ENCODE data around the gene RNASE3.
"Not testable (repeated sequence)": the region's sequence is repeated elsewhere in the genome, so short reads cannot be mapped to it uniquely, and the experiment has no call there.

The RNASE3 gene

DNA sequence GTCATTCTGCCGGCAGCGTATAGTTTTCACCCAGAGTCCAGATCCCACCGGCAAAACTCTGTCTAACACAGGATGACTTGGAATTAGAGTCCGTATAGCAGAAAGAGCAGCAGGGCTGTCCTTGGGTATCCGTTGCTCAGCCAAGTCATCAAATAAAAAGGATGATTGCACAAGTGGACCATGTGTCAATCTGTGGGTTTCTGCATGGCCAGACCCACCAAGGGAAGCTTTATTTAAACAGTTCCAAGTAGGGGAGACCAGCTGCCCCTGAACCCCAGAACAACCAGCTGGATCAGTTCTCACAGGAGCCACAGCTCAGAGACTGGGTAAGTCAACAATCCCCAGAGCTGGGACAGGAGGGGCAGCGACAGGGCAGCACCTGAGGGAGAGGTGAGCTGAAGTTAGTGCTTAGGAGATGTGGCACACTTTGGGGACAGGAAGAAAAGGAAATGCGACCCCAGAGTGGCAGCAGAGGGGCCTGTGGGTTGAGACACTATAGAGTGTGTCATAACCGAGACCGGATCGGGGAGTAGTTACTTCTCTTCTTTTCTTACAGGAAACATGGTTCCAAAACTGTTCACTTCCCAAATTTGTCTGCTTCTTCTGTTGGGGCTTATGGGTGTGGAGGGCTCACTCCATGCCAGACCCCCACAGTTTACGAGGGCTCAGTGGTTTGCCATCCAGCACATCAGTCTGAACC, at the start of gene RNASE3:
Gene RNASE3, plus strand, starts transcription at position 260 of the 700 bp plus-strand sequence. Its CDS starts 302 bp downstream, at position 562.
- not testable (repeated sequence) for H3K4me1 ChIP-seq (ENCODE audit: control insufficient read depth in 5 of 5, insufficient read depth in 5 of 5, low read length in 5 of 5); H3K36me3 ChIP-seq (ENCODE audit: control insufficient read depth in 5 of 5, insufficient read depth in 5 of 5, low read length in 5 of 5); H3K27ac ChIP-seq (ENCODE audit: low read depth, low read length); H3K9me3 ChIP-seq (ENCODE audit: control insufficient read depth in 5 of 5, low read length in 5 of 5); H3K9ac ChIP-seq (ENCODE audit: low read length in 5 of 5); H3K4me3 ChIP-seq (ENCODE audit: low read depth in 1 of 5, low read length in 5 of 5); H3K27me3 ChIP-seq (ENCODE audit: control insufficient read depth in 5 of 5, insufficient read depth in 4 of 5, low read length in 5 of 5)

- no peaks in the 10 kb centered on the region for H3K36me3 ChIP-seq (ENCODE audit: control insufficient read depth in 5 of 5, insufficient read depth in 5 of 5, low read length in 5 of 5)
- no peaks in the 10 kb centered on the region for H3K9me3 ChIP-seq (ENCODE audit: control insufficient read depth in 5 of 5, low read length in 5 of 5)
- H3K27ac ChIP-seq (ENCODE audit: low read depth, low read length) = no peak overlapping the region
- H3K4me3 ChIP-seq (ENCODE audit: low read depth in 1 of 5, low read length in 5 of 5) = no peak overlapping the region
- no peak overlapping the region for H3K9ac ChIP-seq (ENCODE audit: low read length in 5 of 5)
- peaks cover 0 to 8% (median 3%) of the 10 kb centered on the region in 5 donors for H3K27me3 ChIP-seq (ENCODE audit: control insufficient read depth in 5 of 5, insufficient read depth in 4 of 5, low read length in 5 of 5)
- H3K4me1 ChIP-seq (ENCODE audit: control insufficient read depth in 5 of 5, insufficient read depth in 5 of 5, low read length in 5 of 5) = no peaks in the 10 kb centered on the region
Observed at GRCh38 chr14:20846560-20846959, 44.6 kb upstream of the RNASE3 start.

DNA sequence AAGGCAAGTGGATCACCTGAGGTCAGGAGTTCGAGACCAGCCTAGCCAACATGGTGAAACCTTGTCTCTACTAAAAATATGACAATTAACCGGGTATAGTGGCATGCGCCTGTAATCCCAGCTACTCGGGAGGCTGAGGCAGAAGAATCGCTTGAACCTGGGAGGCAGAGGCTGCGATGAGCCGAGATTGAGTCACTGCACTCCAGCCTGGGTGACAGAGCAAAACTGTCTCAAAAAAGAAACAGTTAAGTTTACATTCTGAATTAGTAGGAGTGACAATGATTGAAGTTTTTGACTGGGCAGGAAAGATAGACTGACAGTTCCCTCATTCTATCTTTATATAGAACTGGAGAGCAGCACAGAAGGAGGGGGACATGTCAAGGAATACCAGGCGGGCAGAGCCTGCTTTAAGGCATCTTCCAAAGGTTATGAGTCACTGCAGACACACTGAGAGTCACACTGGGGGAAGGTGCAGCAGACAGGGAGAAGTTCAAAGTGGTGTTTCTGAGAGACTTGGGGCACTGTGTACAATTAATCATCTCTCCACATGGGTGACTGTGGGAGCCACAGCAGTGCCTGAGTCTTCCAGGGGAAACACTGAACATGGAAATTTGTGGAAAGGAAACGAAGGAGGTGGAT, 42.8 kb upstream of the RNASE3 start:
- Histone ChIP-seq H3K9me3 (ENCODE audit: control insufficient read depth in 5 of 5, low read length in 5 of 5) (no peaks in the 10 kb centered on the region), H3K36me3 (ENCODE audit: control insufficient read depth in 5 of 5, insufficient read depth in 5 of 5, low read length in 5 of 5) (no peaks in the 10 kb centered on the region), H3K27me3 (ENCODE audit: control insufficient read depth in 5 of 5, insufficient read depth in 4 of 5, low read length in 5 of 5) (peaks cover 0 to 4% (median 3%) of the 10 kb centered on the region in 5 donors), H3K4me1 (ENCODE audit: control insufficient read depth in 5 of 5, insufficient read depth in 5 of 5, low read length in 5 of 5) (no peaks in the 10 kb centered on the region), H3K4me3 (ENCODE audit: low read depth in 1 of 5, low read length in 5 of 5) (no peak overlapping the region), H3K27ac (ENCODE audit: low read depth, low read length) (no peak overlapping the region), H3K9ac (ENCODE audit: low read length in 5 of 5) (no peak overlapping the region)

DNA sequence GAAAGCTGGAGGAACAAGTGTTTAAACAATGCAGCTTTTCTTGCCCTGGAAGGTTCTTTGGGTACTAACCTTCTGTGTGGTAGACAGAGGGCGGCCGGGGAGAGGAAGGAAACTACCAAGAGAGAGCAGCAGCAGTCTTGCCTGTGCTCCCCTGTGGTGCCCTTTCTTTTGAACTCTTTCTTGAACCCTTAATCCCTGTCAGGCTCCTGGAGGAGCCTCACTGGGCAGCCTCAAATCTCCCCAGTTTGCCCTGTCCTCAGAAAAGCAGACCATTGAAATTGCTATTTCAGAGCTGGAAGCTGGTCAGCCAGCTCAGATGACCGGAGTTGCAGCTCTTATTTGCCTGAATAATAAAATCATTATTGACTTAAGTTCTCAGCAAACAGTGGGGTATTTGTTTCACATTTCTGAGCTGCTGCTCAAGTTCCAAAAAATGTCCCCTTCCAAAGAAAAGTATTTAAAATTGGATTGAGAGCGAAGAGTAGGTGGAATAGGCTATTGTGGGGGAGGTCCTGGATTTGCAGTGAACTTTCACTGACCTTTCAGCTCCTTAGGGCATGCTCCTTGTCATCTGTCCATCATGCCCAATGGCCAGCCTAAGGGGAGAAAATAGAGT, 42.1 kb upstream of the RNASE3 start:
- Histone ChIP-seq H3K4me3 (ENCODE audit: low read depth in 1 of 5, low read length in 5 of 5) (no peak overlapping the region), H3K27me3 (ENCODE audit: control insufficient read depth in 5 of 5, insufficient read depth in 4 of 5, low read length in 5 of 5) (peaks cover 0 to 4% (median 3%) of the 10 kb centered on the region in 5 donors), H3K4me1 (ENCODE audit: control insufficient read depth in 5 of 5, insufficient read depth in 5 of 5, low read length in 5 of 5) (no peaks in the 10 kb centered on the region), H3K27ac (ENCODE audit: low read depth, low read length) (no peak overlapping the region), H3K36me3 (ENCODE audit: control insufficient read depth in 5 of 5, insufficient read depth in 5 of 5, low read length in 5 of 5) (no peaks in the 10 kb centered on the region), H3K9ac (ENCODE audit: low read length in 5 of 5) (no peak overlapping the region), H3K9me3 (ENCODE audit: control insufficient read depth in 5 of 5, low read length in 5 of 5) (no peaks in the 10 kb centered on the region)

DNA sequence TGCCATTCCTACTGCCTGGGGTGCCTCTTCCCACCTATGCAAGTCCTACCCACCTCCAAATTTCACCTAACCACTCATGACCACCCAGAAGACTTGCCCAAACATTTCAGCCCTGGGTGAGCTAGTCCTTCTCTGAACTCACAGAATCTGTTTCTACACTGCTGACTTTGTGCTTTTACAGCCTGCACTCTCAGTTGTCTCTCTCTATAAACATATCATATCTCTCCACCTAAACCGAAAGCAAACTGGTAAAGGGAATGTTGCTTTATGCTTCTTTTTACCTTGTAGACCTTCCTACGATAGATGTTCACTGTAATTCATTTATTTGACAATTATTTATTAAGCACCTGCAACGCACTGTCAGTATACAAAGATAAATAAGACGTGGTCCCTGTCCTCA, 38.1 kb upstream of the RNASE3 start:
- H3K9ac ChIP-seq (ENCODE audit: low read length in 5 of 5) = no peak overlapping the region
- H3K36me3 ChIP-seq (ENCODE audit: control insufficient read depth in 5 of 5, insufficient read depth in 5 of 5, low read length in 5 of 5) = no peaks in the 10 kb centered on the region
- peaks cover 0 to 10% (median 4%) of the 10 kb centered on the region in 5 donors for H3K4me1 ChIP-seq (ENCODE audit: control insufficient read depth in 5 of 5, insufficient read depth in 5 of 5, low read length in 5 of 5)
- H3K4me3 ChIP-seq (ENCODE audit: low read depth in 1 of 5, low read length in 5 of 5) = no peak overlapping the region
- H3K27ac ChIP-seq (ENCODE audit: low read depth, low read length) = no peak overlapping the region
- H3K27me3 ChIP-seq (ENCODE audit: control insufficient read depth in 5 of 5, insufficient read depth in 4 of 5, low read length in 5 of 5) = peaks cover 0 to 4% (median 3%) of the 10 kb centered on the region in 5 donors
- H3K9me3 ChIP-seq (ENCODE audit: control insufficient read depth in 5 of 5, low read length in 5 of 5) = no peaks in the 10 kb centered on the region

- Histone ChIP-seq H3K27me3 (ENCODE audit: control insufficient read depth in 5 of 5, insufficient read depth in 4 of 5, low read length in 5 of 5) (peaks cover 0 to 3% (median 0%) of the 10 kb centered on the region in 5 donors), H3K4me3 (ENCODE audit: low read depth in 1 of 5, low read length in 5 of 5) (no peak overlapping the region), H3K27ac (ENCODE audit: low read depth, low read length) (no peak overlapping the region), H3K4me1 (ENCODE audit: control insufficient read depth in 5 of 5, insufficient read depth in 5 of 5, low read length in 5 of 5) (peaks cover 0 to 10% (median 4%) of the 10 kb centered on the region in 5 donors), H3K9me3 (ENCODE audit: control insufficient read depth in 5 of 5, low read length in 5 of 5) (no peaks in the 10 kb centered on the region), H3K36me3 (ENCODE audit: control insufficient read depth in 5 of 5, insufficient read depth in 5 of 5, low read length in 5 of 5) (no peaks in the 10 kb centered on the region), H3K9ac (ENCODE audit: low read length in 5 of 5) (no peak overlapping the region)
Observed at GRCh38 chr14:20855652-20856291, 35.4 kb upstream of the RNASE3 start.

GRCh38 chr14:20857207-20857606, 34.0 kb upstream of the RNASE3 start:
- Histone ChIP-seq H3K9me3 (ENCODE audit: control insufficient read depth in 5 of 5, low read length in 5 of 5) (no peaks in the 10 kb centered on the region), H3K4me1 (ENCODE audit: control insufficient read depth in 5 of 5, insufficient read depth in 5 of 5, low read length in 5 of 5) (peaks cover 0 to 10% (median 4%) of the 10 kb centered on the region in 5 donors), H3K9ac (ENCODE audit: low read length in 5 of 5) (no peak overlapping the region), H3K4me3 (ENCODE audit: low read depth in 1 of 5, low read length in 5 of 5) (no peak overlapping the region), H3K36me3 (ENCODE audit: control insufficient read depth in 5 of 5, insufficient read depth in 5 of 5, low read length in 5 of 5) (no peaks in the 10 kb centered on the region), H3K27ac (ENCODE audit: low read depth, low read length) (no peak overlapping the region), H3K27me3 (ENCODE audit: control insufficient read depth in 5 of 5, insufficient read depth in 4 of 5, low read length in 5 of 5) (peaks cover 0 to 3% (median 0%) of the 10 kb centered on the region in 5 donors)

GRCh38 chr14:20857630-20858261, 33.4 kb upstream of the RNASE3 start:
- no peak overlapping the region for H3K4me3 ChIP-seq (ENCODE audit: low read depth in 1 of 5, low read length in 5 of 5)
- peaks cover 0 to 10% (median 4%) of the 10 kb centered on the region in 5 donors for H3K4me1 ChIP-seq (ENCODE audit: control insufficient read depth in 5 of 5, insufficient read depth in 5 of 5, low read length in 5 of 5)
- H3K9ac ChIP-seq (ENCODE audit: low read length in 5 of 5) = no peak overlapping the region
- no peaks in the 10 kb centered on the region for H3K9me3 ChIP-seq (ENCODE audit: control insufficient read depth in 5 of 5, low read length in 5 of 5)
- H3K27me3 ChIP-seq (ENCODE audit: control insufficient read depth in 5 of 5, insufficient read depth in 4 of 5, low read length in 5 of 5) = peaks cover 0 to 3% (median 0%) of the 10 kb centered on the region in 5 donors
- H3K27ac ChIP-seq (ENCODE audit: low read depth, low read length) = no peak overlapping the region
- H3K36me3 ChIP-seq (ENCODE audit: control insufficient read depth in 5 of 5, insufficient read depth in 5 of 5, low read length in 5 of 5) = no peaks in the 10 kb centered on the region

DNA sequence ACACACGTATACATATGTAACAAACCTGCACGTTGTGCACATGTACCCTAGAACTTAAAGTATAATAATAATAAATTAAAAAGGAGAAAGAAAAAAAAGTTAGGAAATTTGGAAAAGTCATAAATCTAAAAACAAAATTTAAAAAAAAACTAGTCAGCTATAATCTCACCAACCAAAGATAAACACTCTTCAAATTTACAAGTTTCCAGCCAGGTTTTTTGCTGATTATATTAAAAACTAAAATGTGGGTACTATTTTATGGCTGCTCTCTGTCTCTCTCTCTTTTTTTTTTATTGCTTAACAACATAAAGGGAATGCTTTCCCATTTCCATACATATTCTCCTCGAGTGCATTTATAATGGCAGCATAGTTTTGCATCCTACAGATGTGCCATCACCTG, 25.0 kb upstream of the RNASE3 start:
- no peak overlapping the region for H3K4me3 ChIP-seq (ENCODE audit: low read depth in 1 of 5, low read length in 5 of 5)
- H3K27ac ChIP-seq (ENCODE audit: low read depth, low read length) = no peak overlapping the region
- no peak overlapping the region for H3K9ac ChIP-seq (ENCODE audit: low read length in 5 of 5)
- H3K27me3 ChIP-seq (ENCODE audit: control insufficient read depth in 5 of 5, insufficient read depth in 4 of 5, low read length in 5 of 5) = no peaks in the 10 kb centered on the region
- H3K4me1 ChIP-seq (ENCODE audit: control insufficient read depth in 5 of 5, insufficient read depth in 5 of 5, low read length in 5 of 5) = no peaks in the 10 kb centered on the region
- no peaks in the 10 kb centered on the region for H3K36me3 ChIP-seq (ENCODE audit: control insufficient read depth in 5 of 5, insufficient read depth in 5 of 5, low read length in 5 of 5)
- H3K9me3 ChIP-seq (ENCODE audit: control insufficient read depth in 5 of 5, low read length in 5 of 5) = no peaks in the 10 kb centered on the region
